IMR-90 (cell line): ENCODE results near the gene RNU6-8. TPM values are rescaled to one million over a fixed set of nuclear protein-coding genes. Genes with fewer than 3 reads are reported as not detected.

Experiments used
- ATAC-seq: fragments of 200-7000 bp; cut with Tn5 transposase; 2 replicates; pipeline ENCODE4 v1.9.1; 2020; ENCODE audit warnings: low read depth, mild to moderate bottlenecking, moderate library complexity
- BruUV-seq: library from RNA; stranded (reverse); fragments of 400-500 nt; replicated peaks from 2 replicates; lab custom pipeline; 2021; lab: Mats Ljungman, UMichigan
- CTCF ChIA-PET: fragments of 300-600 bp; formaldehyde crosslinking; extraction: SDS; loops from one replicate; lab custom pipeline; 2021; ENCODE audit warnings: antibody characterized with exemption; lab: Yijun Ruan, JAX
- POLR2A ChIA-PET: fragments of 300-600 bp; sonication (Branson Sonifier 250); formaldehyde crosslinking; loops from one replicate; lab custom pipeline; 2022; ENCODE audit warnings: antibody characterized with exemption; ENCODE audit not compliant: unreplicated experiment; lab: Charles Lee
- DNase-seq: peaks from one replicate; pipeline ENCODE4 v3.0.0; 2013
- H2AFZ ChIP-seq: replicated peaks from 2 replicates; pipeline ENCODE3; 2013; ENCODE audit warnings: low read length, mild to moderate bottlenecking; ENCODE audit not compliant: poor library complexity
- H2AK5ac ChIP-seq: 2 replicates; pipeline ENCODE4 v1.6.1; 2013; ENCODE audit warnings: low read depth, low read length, inconsistent platforms
- H2AK9ac ChIP-seq: replicated peaks from 2 replicates; pipeline ENCODE3; 2013; ENCODE audit warnings: mild to moderate bottlenecking, low read depth, low read length, moderate library complexity; ENCODE audit not compliant: poor library complexity
- H2BK120ac ChIP-seq: 2 replicates; pipeline ENCODE4 v1.6.1; 2013; ENCODE audit warnings: low read depth, low read length, inconsistent platforms
- H2BK15ac ChIP-seq: 3 replicates; pipeline ENCODE4 v1.6.1; 2013; ENCODE audit warnings: low read depth, low read length, inconsistent platforms
- H2BK20ac ChIP-seq: 2 replicates; pipeline ENCODE4 v1.6.1; 2013; ENCODE audit warnings: low read depth, mild to moderate bottlenecking, inconsistent platforms, low read length, moderate library complexity
- H2BK5ac ChIP-seq: 2 replicates; pipeline ENCODE4 v1.6.1; 2013; ENCODE audit warnings: mild to moderate bottlenecking, low read depth, low read length, inconsistent platforms; ENCODE audit not compliant: poor library complexity, severe bottlenecking
- H3K14ac ChIP-seq: replicated peaks from 2 replicates; pipeline ENCODE4 v1.6.1; 2013; ENCODE audit warnings: low read depth, low read length, inconsistent platforms
- H3K18ac ChIP-seq: 2 replicates; pipeline ENCODE4 v1.6.1; 2013; ENCODE audit warnings: low read depth, low read length, control low read depth
- H3K23ac ChIP-seq: 2 replicates; pipeline ENCODE4 v1.6.1; 2013; ENCODE audit warnings: low read depth, low read length, inconsistent platforms
- H3K27ac ChIP-seq: 2 replicates; pipeline ENCODE4 v1.5.1; 2013; ENCODE audit warnings: mild to moderate bottlenecking, control low read depth, low read length; ENCODE audit not compliant: insufficient read depth
- H3K27me3 ChIP-seq: 2 replicates; pipeline ENCODE4 v1.6.1; 2013; ENCODE audit warnings: low read length; ENCODE audit not compliant: control insufficient read depth, insufficient read depth
- H3K36me3 ChIP-seq: 2 replicates; pipeline ENCODE4 v1.6.1; 2013; ENCODE audit warnings: low read length, mixed read lengths; ENCODE audit not compliant: control insufficient read depth, insufficient read depth
- H3K4ac ChIP-seq: 2 replicates; pipeline ENCODE4 v1.6.1; 2013; ENCODE audit warnings: low read depth, low read length, inconsistent platforms
- H3K4me1 ChIP-seq: 2 replicates; pipeline ENCODE4 v1.6.1; 2013; ENCODE audit warnings: low read length, mixed read lengths; ENCODE audit not compliant: control insufficient read depth, insufficient read depth
- H3K4me2 ChIP-seq: 2 replicates; pipeline ENCODE4 v1.6.1; 2013; ENCODE audit warnings: low read depth, mild to moderate bottlenecking, control low read depth, low read length, moderate library complexity
- H3K4me3 ChIP-seq: 2 replicates; pipeline ENCODE4 v1.5.1; 2013; ENCODE audit warnings: low read depth, mild to moderate bottlenecking, control low read depth, low read length, moderate library complexity; ENCODE audit not compliant: insufficient read depth
- H3K56ac ChIP-seq: 2 replicates; pipeline ENCODE4 v1.6.1; 2013; ENCODE audit warnings: low read length, inconsistent platforms; ENCODE audit not compliant: insufficient read depth; ENCODE audit errors: extremely low read depth
- H3K79me1 ChIP-seq, 2 experiments: 2 replicates each; pipeline ENCODE4 v1.6.1; 2013; ENCODE audit warnings: low read length in 2 of 2, inconsistent platforms in 1 of 2, low read depth in 1 of 2
- H3K9ac ChIP-seq: 2 replicates; pipeline ENCODE4 v1.6.1; 2013; ENCODE audit warnings: low read depth, low read length, control low read depth
- H3K9me1 ChIP-seq: 2 replicates; pipeline ENCODE4 v1.6.1; 2013; ENCODE audit warnings: low read length, inconsistent platforms; ENCODE audit not compliant: insufficient read depth
- H3K9me3 ChIP-seq: 2 replicates; pipeline ENCODE4 v1.6.1; 2013; ENCODE audit warnings: low read length; ENCODE audit not compliant: control insufficient read depth, insufficient read depth
- H4K20me1 ChIP-seq: 2 replicates; pipeline ENCODE4 v1.6.1; 2013; ENCODE audit warnings: low read length, inconsistent platforms; ENCODE audit not compliant: insufficient read depth
- H4K5ac ChIP-seq: 2 replicates; pipeline ENCODE4 v1.6.1; 2013; ENCODE audit warnings: mild to moderate bottlenecking, low read depth, low read length, control low read depth
- H4K8ac ChIP-seq, 2 experiments: 2 replicates each; pipeline ENCODE4 v1.6.1; 2013; ENCODE audit warnings: low read depth in 2 of 2, low read length in 2 of 2, control low read depth in 1 of 2, inconsistent platforms in 1 of 2
- H4K91ac ChIP-seq: 2 replicates; pipeline ENCODE4 v1.6.1; 2013; ENCODE audit warnings: low read depth, low read length, inconsistent platforms; ENCODE audit not compliant: insufficient read depth
- CEBPB ChIP-seq: IDR thresholded peaks from 2 replicates; pipeline ENCODE4 v1.6.1; 2012; ENCODE audit warnings: low read depth, low read length, improper control_type of control experiment
- CHD1 ChIP-seq: IDR thresholded peaks from 2 replicates; pipeline ENCODE4 v1.6.1; 2012; ENCODE audit warnings: low read depth, low read length, improper control_type of control experiment
- ELK1 ChIP-seq: fragments of 150-350 bp; IDR thresholded peaks from 2 replicates; pipeline ENCODE4 v1.6.1; 2016; ENCODE audit warnings: low read depth, mild to moderate bottlenecking, low read length, moderate library complexity, borderline replicate concordance
- FOS ChIP-seq: fragments of 150-350 bp; IDR thresholded peaks from 2 replicates; pipeline ENCODE4 v1.6.1; 2016; ENCODE audit warnings: low read depth, low read length
- MAFK ChIP-seq: IDR thresholded peaks from 2 replicates; pipeline ENCODE4 v1.6.1; 2012; ENCODE audit warnings: low read depth, low read length, improper control_type of control experiment
- MAZ ChIP-seq: IDR thresholded peaks from 2 replicates; pipeline ENCODE4 v1.6.1; 2012; ENCODE audit warnings: low read depth, mild to moderate bottlenecking, low read length, improper control_type of control experiment, moderate library complexity, borderline replicate concordance
- MXI1 ChIP-seq: IDR thresholded peaks from 2 replicates; pipeline ENCODE4 v1.6.1; 2012; ENCODE audit warnings: low read depth, mild to moderate bottlenecking, low read length, moderate library complexity, borderline replicate concordance
- NFE2L2 ChIP-seq: fragments of 150-350 bp; IDR thresholded peaks from 2 replicates; pipeline ENCODE4 v1.6.1; 2016; ENCODE audit warnings: low read depth, mild to moderate bottlenecking, low read length
- POLR2A ChIP-seq: IDR thresholded peaks from 2 replicates; pipeline ENCODE4 v1.6.1; 2012; ENCODE audit warnings: mild to moderate bottlenecking, low read depth, low read length
- RAD21 ChIP-seq: IDR thresholded peaks from 2 replicates; pipeline ENCODE4 v1.6.1; 2012; ENCODE audit warnings: low read length, improper control_type of control experiment
- RCOR1 ChIP-seq: IDR thresholded peaks from 2 replicates; pipeline ENCODE4 v1.6.1; 2012; ENCODE audit warnings: mild to moderate bottlenecking, low read length, improper control_type of control experiment; ENCODE audit not compliant: insufficient replicate concordance
- RFX5 ChIP-seq: IDR thresholded peaks from 2 replicates; pipeline ENCODE4 v1.8.0; 2012; ENCODE audit warnings: low read depth, mild to moderate bottlenecking, low read length, moderate library complexity
- SMC3 ChIP-seq: fragments of 150-350 bp; IDR thresholded peaks from 2 replicates; pipeline ENCODE4 v1.6.1; 2016; ENCODE audit warnings: low read depth, mild to moderate bottlenecking, antibody characterized with exemption, low read length, moderate library complexity
- USF2 ChIP-seq: fragments of 150-350 bp; IDR thresholded peaks from 2 replicates; pipeline ENCODE4 v1.6.1; 2017; ENCODE audit warnings: mild to moderate bottlenecking, antibody characterized with exemption, low read length, low read depth
- WGBS, 2 experiments: methylation state at CpG; one replicate each; pipeline versions ENCODE4 v1.1.5 to v1.1.7; 2013; ENCODE audit warnings: missing lambda C conversion rate in 2 of 2; ENCODE audit not compliant: insufficient read length in 1 of 2; ENCODE audit errors: extremely low coverage in 2 of 2; 5-methylcytosine and 5-hydroxymethylcytosine counted together
- dilution Hi-C: fragments of 300-500 bp; cut with HindIII; formaldehyde crosslinking; loops from one replicate; pipeline ENCODE4 v1.14.3; 2018; ENCODE audit warnings: low sequenced_read_pairs; ENCODE audit not compliant: unreplicated experiment
- in situ Hi-C: fragments of 300-500 bp; cut with MboI; formaldehyde crosslinking; loops from 3 replicates; pipeline ENCODE4 v1.14.3; 2019; ENCODE audit warnings: low sequenced_read_pairs, inconsistent platforms, mixed read lengths
- intact Hi-C: fragments of 100-400 bp; cut with micrococcal nuclease; formaldehyde crosslinking; loops from 2 replicates; pipeline ENCODE4 v1.10.0; 2022
- polyA plus RNA-seq, 3 experiments: library from polyadenylated mRNA; depleted of rRNA; stranded (reverse); fragments of >200 nt; gene quantifications; 2 replicates each; pipeline ENCODE4 v1.2.3, GENCODE V29; 2012; ENCODE audit warnings: low replicate concordance in 1 of 3
- total RNA-seq: library from RNA; depleted of rRNA; stranded (reverse); fragments of >200 nt; gene quantifications from 2 replicates; pipeline ENCODE4 v1.2.3, GENCODE V29; 2012

Gene RNU6-8
- total and polyA plus RNA-seq, 2 of the 4 experiments (the other 2 are of a cell fraction) = not detected

GRCh38 chr14:32217301-32217700 is 14.2 kb upstream of the RNU6-8 start:
- H3K79me1 ChIP-seq = no peaks in the 10 kb centered on the region
- no peak overlapping the region for H3K14ac ChIP-seq
- H3K56ac ChIP-seq = no peak overlapping the region
- no peak overlapping the region for H2AFZ ChIP-seq
- H4K91ac ChIP-seq = no peak overlapping the region
- H2AK5ac ChIP-seq = no peak overlapping the region
- intact Hi-C loops (no loop called here), dilution Hi-C loops (no loop called here), in situ Hi-C loops (no loop called here)
- H3K27ac ChIP-seq = no peak overlapping the region
- H2AK9ac ChIP-seq = no peak overlapping the region
- TF ChIP-seq ELK1 = no peak
- no peak for TF ChIP-seq FOS
- no peak for TF ChIP-seq POLR2A
- no peak for TF ChIP-seq RCOR1
- no peak for TF ChIP-seq USF2
- no peak for TF ChIP-seq RFX5
- TF ChIP-seq MAZ = no peak
- TF ChIP-seq CEBPB = no peak
- no peak for TF ChIP-seq MAFK
- TF ChIP-seq NFE2L2 = no peak
- no peak for TF ChIP-seq CHD1
- no peak for TF ChIP-seq MXI1
- no peak for TF ChIP-seq SMC3
- no peak for TF ChIP-seq RAD21
- H3K18ac ChIP-seq = no peak overlapping the region
- H3K9me3 ChIP-seq = no peaks in the 10 kb centered on the region
- BruUV-seq = no TSS peak
- H3K4ac ChIP-seq = no peak overlapping the region
- H3K23ac ChIP-seq = no peak overlapping the region
- ATAC-seq = no peak
- no peak overlapping the region for H2BK5ac ChIP-seq
- no peak overlapping the region for H2BK120ac ChIP-seq
- no peak overlapping the region for H4K5ac ChIP-seq
- H3K4me1 ChIP-seq = no peaks in the 10 kb centered on the region
- no peak overlapping the region for H3K9ac ChIP-seq
- no peaks in the 10 kb centered on the region for H3K36me3 ChIP-seq
- no peaks in the 10 kb centered on the region for H3K9me1 ChIP-seq
- H2BK20ac ChIP-seq = no peak overlapping the region
- POLR2A ChIA-PET = no interaction called here
- no CpG with 5 or more reads among the region's 5 CpGs for WGBS, 2 experiments
- H3K4me2 ChIP-seq = no peak overlapping the region
- peaks cover 8% of the 10 kb centered on the region for H3K27me3 ChIP-seq
- CTCF ChIA-PET = no interaction called here
- no peaks in the 10 kb centered on the region for H4K20me1 ChIP-seq
- H2BK15ac ChIP-seq = no peak overlapping the region
- DNase-seq = no peak
- no peak overlapping the region for H4K8ac ChIP-seq
- H3K4me3 ChIP-seq = no peak overlapping the region
